ENCODE results near the gene PARD3B. TPM values are rescaled to one million over a fixed set of nuclear protein-coding genes. Genes with fewer than 3 reads are reported as not detected.

The PARD3B gene
- total and polyA plus RNA-seq, 7 donors, result 0.42 to 6.0 (median 4.8) TPM

GRCh38 chr2:204791230-204791629 is 246.0 kb downstream of the PARD3B start:
- DNase-seq (no peak), ATAC-seq (no peak)
- no peaks in the 10 kb centered on the region for H3K9me3 ChIP-seq
- H3K4me3 ChIP-seq, result no peak overlapping the region
- H3K4me1 ChIP-seq, result no peaks in the 10 kb centered on the region
- no peak for TF ChIP-seq CTCF (IDR thresholded peaks at IDR 0.05)
- no peaks in the 10 kb centered on the region for H3K27me3 ChIP-seq (ENCODE audit: insufficient read depth in 3 of 3, low read length in 2 of 3)
- no peaks in the 10 kb centered on the region for H3K36me3 ChIP-seq (ENCODE audit: insufficient read depth in 1 of 2, low read depth in 1 of 2)
- intact Hi-C loops (cut with DNase I), result no loop called here
- no peak overlapping the region for H3K27ac ChIP-seq

- no peak overlapping the region for H3K27ac ChIP-seq
- no peaks in the 10 kb centered on the region for H3K27me3 ChIP-seq (ENCODE audit: insufficient read depth in 3 of 3, low read length in 2 of 3)
- 97 to 99% (median 98%) methylated on average over 2 of the region's 2 CpGs for WGBS, 3 donors
- DNase-seq, result no peak
- H3K4me1 ChIP-seq, result no peaks in the 10 kb centered on the region
- no peaks in the 10 kb centered on the region for H3K9me3 ChIP-seq
- no peak for TF ChIP-seq CTCF (IDR thresholded peaks at IDR 0.05)
- H3K4me3 ChIP-seq, result no peak overlapping the region
- no peaks in the 10 kb centered on the region for H3K36me3 ChIP-seq (ENCODE audit: insufficient read depth in 1 of 2, low read depth in 1 of 2)
- intact Hi-C loops (cut with DNase I), result no loop called here
- ATAC-seq, result no peak
Measured at GRCh38 chr2:204794624-204795023, 249.3 kb downstream of the PARD3B start.

- intact Hi-C loops (cut with DNase I), result no loop called here
- TF ChIP-seq CTCF (IDR thresholded peaks at IDR 0.05), result no peak
- H3K9me3 ChIP-seq, result no peaks in the 10 kb centered on the region
- H3K36me3 ChIP-seq (ENCODE audit: insufficient read depth in 1 of 2, low read depth in 1 of 2), result no peaks in the 10 kb centered on the region
- H3K4me1 ChIP-seq, result no peaks in the 10 kb centered on the region
- no peaks in the 10 kb centered on the region for H3K27me3 ChIP-seq (ENCODE audit: insufficient read depth in 3 of 3, low read length in 2 of 3)
- ATAC-seq, result no peak
- H3K27ac ChIP-seq, result no peak overlapping the region
- DNase-seq, result no peak
- 45 to 76% (median 55%) methylated on average over 1 of the region's 1 CpG for WGBS, 3 donors
- no peak overlapping the region for H3K4me3 ChIP-seq
Measured at GRCh38 chr2:204795156-204795555, 249.9 kb downstream of the PARD3B start.

GRCh38 chr2:204796581-204796980 is 251.3 kb downstream of the PARD3B start:
- no peaks in the 10 kb centered on the region for H3K9me3 ChIP-seq
- WGBS, 3 donors, result 94 to 98% (median 98%) methylated on average over 4 of the region's 4 CpGs
- no peak for ATAC-seq

More at GRCh38 chr2:204796581-204796980, 251.3 kb downstream of the PARD3B start:
- intact Hi-C loops (cut with DNase I), result no loop called here
- no peak for TF ChIP-seq CTCF (IDR thresholded peaks at IDR 0.05)
- Histone ChIP-seq H3K27ac (no peak overlapping the region), H3K4me1 (no peaks in the 10 kb centered on the region), H3K36me3 (ENCODE audit: insufficient read depth in 1 of 2, low read depth in 1 of 2) (no peaks in the 10 kb centered on the region), H3K27me3 (ENCODE audit: insufficient read depth in 3 of 3, low read length in 2 of 3) (no peaks in the 10 kb centered on the region), H3K4me3 (no peak overlapping the region)
- DNase-seq, result no peak
